Hepatocyte (in vitro differentiated cells): ENCODE measurements around the gene MIS18A. TPM values are rescaled to one million over a fixed set of nuclear protein-coding genes. Genes with fewer than 3 reads are reported as not detected.
"Not testable (repeated sequence)": the region's sequence is repeated elsewhere in the genome, so short reads cannot be mapped to it uniquely, and the experiment has no call there.

ENCODE experiments used
- DNase-seq: peaks from one replicate; pipeline ENCODE4 v3.0.0-alpha.2; 2016; ENCODE audit warnings: low spot score
- H2AFZ ChIP-seq: fragments of 200-600 bp; sonication (generic); 2 replicates; pipeline ENCODE4 v1.6.0; 2016; ENCODE audit warnings: antibody characterized with exemption, mild to moderate bottlenecking
- H3K27ac ChIP-seq: fragments of 200-600 bp; sonication (generic); 2 replicates; pipeline ENCODE4 v1.5.1; 2016; ENCODE audit warnings: mild to moderate bottlenecking
- H3K27me3 ChIP-seq: fragments of 200-600 bp; sonication (generic); 2 replicates; pipeline ENCODE4 v1.6.1; 2016
- H3K36me3 ChIP-seq: fragments of 200-600 bp; sonication (generic); replicated peaks from 2 replicates; pipeline ENCODE4 v1.5.1; 2016; ENCODE audit warnings: low read depth; ENCODE audit not compliant: insufficient read depth
- H3K4me1 ChIP-seq: fragments of 200-600 bp; sonication (generic); 2 replicates; pipeline ENCODE4 v1.5.1; 2016; ENCODE audit warnings: mild to moderate bottlenecking, moderate library complexity; ENCODE audit not compliant: insufficient read depth
- H3K4me2 ChIP-seq: fragments of 200-600 bp; sonication (generic); 2 replicates; pipeline ENCODE4 v1.6.0; 2016
- H3K4me3 ChIP-seq: fragments of 200-600 bp; sonication (generic); 2 replicates; pipeline ENCODE4 v1.5.1; 2016; ENCODE audit warnings: mild to moderate bottlenecking
- H3K79me2 ChIP-seq: fragments of 200-600 bp; sonication (generic); 2 replicates; pipeline ENCODE4 v1.6.0; 2017; ENCODE audit warnings: mild to moderate bottlenecking
- H3K9me2 ChIP-seq: fragments of 200-600 bp; sonication (generic); replicated peaks from 2 replicates; pipeline ENCODE4 v1.6.0; 2017; ENCODE audit warnings: mild to moderate bottlenecking; ENCODE audit not compliant: insufficient read depth
- H3K9me3 ChIP-seq: fragments of 200-600 bp; sonication (generic); 2 replicates; pipeline ENCODE4 v1.5.1; 2016; ENCODE audit warnings: low read depth, mild to moderate bottlenecking
- H4K20me1 ChIP-seq: fragments of 200-600 bp; sonication (generic); 2 replicates; pipeline ENCODE4 v1.6.0; 2016; ENCODE audit warnings: mild to moderate bottlenecking; ENCODE audit not compliant: insufficient read depth, poor library complexity, severe bottlenecking
- EZH2 ChIP-seq: fragments of 200-600 bp; sonication (generic); IDR thresholded peaks from 2 replicates; pipeline ENCODE4 v1.6.1; 2016; ENCODE audit warnings: antibody characterized with exemption, mild to moderate bottlenecking, borderline replicate concordance
- EZH2phosphoT487 ChIP-seq: fragments of 200-600 bp; sonication (generic); IDR thresholded peaks from one replicate; pipeline ENCODE4 v1.6.1; 2018; ENCODE audit warnings: antibody characterized with exemption, mild to moderate bottlenecking, low read depth, moderate library complexity; ENCODE audit not compliant: unreplicated experiment, severe bottlenecking
- WGBS: methylation state at CpG from one replicate; pipeline ENCODE4 v1.1.6; 2016; ENCODE audit warnings: low lambda C conversion rate; ENCODE audit errors: missing lambda C conversion rate; 5-methylcytosine and 5-hydroxymethylcytosine counted together
- polyA plus RNA-seq: library from polyadenylated mRNA; unstranded; fragments of >200 nt; fragmentation: Nextera tagmentation; extraction: Ambion mirVana; gene quantifications from 2 replicates; pipeline ENCODE4 v1.2.1, GENCODE V29; 2016
- total RNA-seq: library from RNA; depleted of rRNA; stranded (reverse); fragments of >200 nt; gene quantifications from 2 replicates; pipeline ENCODE4 v1.2.3, GENCODE V29; 2014
- TF ChIP-seq, protein P1 (sequence below): fragments of 200-600 bp; sonication (generic); IDR thresholded peaks from 2 replicates; pipeline ENCODE4 v1.5.1; 2016; ENCODE audit warnings: antibody characterized with exemption, mild to moderate bottlenecking; ENCODE audit not compliant: poor library complexity

The MIS18A gene
- total and polyA plus RNA-seq, 2 experiments from 2014 or later, result 9.4 to 11.2 TPM

DNA sequence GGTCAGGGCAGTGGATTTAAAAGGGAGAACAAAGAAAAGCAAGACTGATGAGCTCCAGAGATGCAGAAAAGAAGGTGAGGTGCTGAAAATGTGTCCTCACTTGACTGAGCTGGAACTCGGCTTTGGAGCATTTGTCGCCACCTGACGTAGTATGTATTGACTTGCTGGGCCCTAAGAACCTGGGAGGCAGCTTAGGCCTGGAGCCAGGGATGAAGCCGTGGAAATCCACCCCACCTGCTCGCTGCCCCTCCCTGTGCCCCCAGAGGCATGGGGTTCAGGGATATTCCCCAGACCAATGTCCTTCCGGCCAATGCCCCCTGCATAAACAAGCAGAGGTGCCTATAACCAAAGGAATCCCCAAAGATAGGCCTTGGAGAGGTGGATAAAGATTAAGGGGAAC, 34.1 kb upstream of the MIS18A start:
- TF ChIP-seq EZH2phosphoT487 (no peak), EZH2 (no peak)
- TF ChIP-seq, protein P1, sequence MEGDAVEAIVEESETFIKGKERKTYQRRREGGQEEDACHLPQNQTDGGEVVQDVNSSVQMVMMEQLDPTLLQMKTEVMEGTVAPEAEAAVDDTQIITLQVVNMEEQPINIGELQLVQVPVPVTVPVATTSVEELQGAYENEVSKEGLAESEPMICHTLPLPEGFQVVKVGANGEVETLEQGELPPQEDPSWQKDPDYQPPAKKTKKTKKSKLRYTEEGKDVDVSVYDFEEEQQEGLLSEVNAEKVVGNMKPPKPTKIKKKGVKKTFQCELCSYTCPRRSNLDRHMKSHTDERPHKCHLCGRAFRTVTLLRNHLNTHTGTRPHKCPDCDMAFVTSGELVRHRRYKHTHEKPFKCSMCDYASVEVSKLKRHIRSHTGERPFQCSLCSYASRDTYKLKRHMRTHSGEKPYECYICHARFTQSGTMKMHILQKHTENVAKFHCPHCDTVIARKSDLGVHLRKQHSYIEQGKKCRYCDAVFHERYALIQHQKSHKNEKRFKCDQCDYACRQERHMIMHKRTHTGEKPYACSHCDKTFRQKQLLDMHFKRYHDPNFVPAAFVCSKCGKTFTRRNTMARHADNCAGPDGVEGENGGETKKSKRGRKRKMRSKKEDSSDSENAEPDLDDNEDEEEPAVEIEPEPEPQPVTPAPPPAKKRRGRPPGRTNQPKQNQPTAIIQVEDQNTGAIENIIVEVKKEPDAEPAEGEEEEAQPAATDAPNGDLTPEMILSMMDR, result no peak
- Histone ChIP-seq H3K36me3 (no peaks in the 10 kb centered on the region), H3K9me3 (no peaks in the 10 kb centered on the region), H2AFZ (no peak overlapping the region), H3K4me3 (no peak overlapping the region), H3K4me1 (no peaks in the 10 kb centered on the region), H3K9me2 (no peaks in the 10 kb centered on the region), H3K27ac (no peak overlapping the region), H3K27me3 (no peaks in the 10 kb centered on the region), H4K20me1 (no peaks in the 10 kb centered on the region), H3K4me2 (no peak overlapping the region), H3K79me2 (no peaks in the 10 kb centered on the region)
- 100% methylated on average over 6 of the region's 6 CpGs for WGBS
- no peak for DNase-seq

DNA sequence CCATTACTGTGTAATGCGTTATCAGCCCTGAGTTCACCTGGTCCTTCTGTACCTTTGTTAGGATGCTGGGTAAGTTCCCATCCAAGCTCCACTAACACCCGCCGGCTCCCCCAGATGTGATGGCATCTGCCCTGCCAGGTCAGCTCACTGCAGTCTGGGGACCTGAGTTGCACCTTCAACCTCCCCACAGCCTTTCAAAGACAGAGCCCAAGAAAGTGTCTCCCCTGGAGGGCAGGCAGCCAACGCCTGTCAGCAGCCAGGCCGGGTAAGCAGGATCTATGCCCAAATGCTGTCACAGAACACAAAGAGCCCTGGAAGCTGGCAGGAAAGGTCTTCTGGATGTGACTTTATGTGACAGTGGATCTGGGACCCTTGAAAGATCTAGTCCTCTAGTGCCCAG, 33.5 kb upstream of the MIS18A start:
- Histone ChIP-seq H3K4me1 (no peaks in the 10 kb centered on the region), H3K27ac (no peak overlapping the region), H4K20me1 (no peaks in the 10 kb centered on the region), H3K9me2 (no peaks in the 10 kb centered on the region), H3K9me3 (no peaks in the 10 kb centered on the region), H3K4me3 (no peak overlapping the region), H3K27me3 (no peaks in the 10 kb centered on the region), H3K4me2 (no peak overlapping the region), H3K79me2 (no peaks in the 10 kb centered on the region), H2AFZ (no peak overlapping the region), H3K36me3 (no peaks in the 10 kb centered on the region)
- no peak for DNase-seq
- 94% methylated on average over 5 of the region's 5 CpGs for WGBS
- TF ChIP-seq, protein P1, result no peak
- no peak for TF ChIP-seq EZH2phosphoT487
- no peak for TF ChIP-seq EZH2

DNA sequence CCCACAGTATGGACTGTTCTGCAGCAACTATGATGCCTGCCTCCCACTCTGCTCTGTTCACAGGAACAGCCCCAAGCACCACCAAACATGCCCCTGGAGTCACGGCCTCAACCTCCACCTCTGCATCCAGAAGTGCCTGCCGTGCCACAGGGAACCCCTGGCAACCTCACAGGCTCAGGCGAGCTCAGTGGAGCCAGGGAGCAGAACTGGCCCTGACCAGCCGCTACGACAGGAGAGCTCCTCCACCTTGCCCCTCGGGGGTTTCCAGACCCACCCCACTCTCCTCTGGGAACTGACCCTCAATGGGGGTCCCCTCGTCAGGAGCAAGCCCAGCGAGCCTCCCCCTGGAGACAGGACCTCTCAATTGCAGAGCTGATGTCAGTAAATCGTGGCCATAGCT, 32.8 kb upstream of the MIS18A start:
- 97% methylated on average over 9 of the region's 9 CpGs for WGBS

DNA sequence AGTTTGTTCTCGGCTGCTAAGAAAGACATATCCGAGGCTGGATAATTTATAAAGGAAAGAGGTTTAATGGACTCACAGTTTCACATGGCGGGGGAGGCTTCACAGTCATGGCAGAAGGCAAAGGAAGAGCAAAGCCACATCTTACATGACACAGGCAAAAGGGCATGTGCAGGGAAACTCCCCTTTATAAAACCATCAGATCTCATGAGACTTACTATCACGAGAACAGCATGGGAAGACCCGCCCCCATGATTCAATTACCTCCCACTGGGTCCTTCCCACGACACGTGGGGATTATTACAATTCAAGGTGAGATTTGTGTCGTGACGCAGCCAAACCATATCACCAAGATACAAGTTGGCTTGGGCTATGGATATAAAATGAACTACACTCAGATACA, 32.1 kb upstream of the MIS18A start:
- H3K4me3 ChIP-seq, H3K27ac ChIP-seq, H3K27me3 ChIP-seq, H3K79me2 ChIP-seq, H3K4me2 ChIP-seq, H3K9me3 ChIP-seq, H3K4me1 ChIP-seq, H4K20me1 ChIP-seq, H3K9me2 ChIP-seq, DNase-seq, H2AFZ ChIP-seq, H3K36me3 ChIP-seq: not testable (repeated sequence)
- 94% methylated on average over 9 of the region's 9 CpGs for WGBS

More for the DNA sequence above, 32.8 kb upstream of the MIS18A start:
- H4K20me1 ChIP-seq, result no peaks in the 10 kb centered on the region
- H3K9me2 ChIP-seq, result no peaks in the 10 kb centered on the region
- H3K79me2 ChIP-seq, result no peaks in the 10 kb centered on the region
- H3K27me3 ChIP-seq, result no peaks in the 10 kb centered on the region
- no peaks in the 10 kb centered on the region for H3K4me1 ChIP-seq
- H3K9me3 ChIP-seq, result no peaks in the 10 kb centered on the region
- no peaks in the 10 kb centered on the region for H3K36me3 ChIP-seq
- H3K27ac ChIP-seq, result no peak overlapping the region
- TF ChIP-seq EZH2, result no peak
- no peak for TF ChIP-seq EZH2phosphoT487
- TF ChIP-seq, protein P1, result no peak
- no peak overlapping the region for H3K4me3 ChIP-seq
- H3K4me2 ChIP-seq, result no peak overlapping the region
- no peak overlapping the region for H2AFZ ChIP-seq
- no peak for DNase-seq
